ENCODE measurements around the gene PTX4.

- no peak for TF ChIP-seq REST (IDR thresholded peaks at IDR 0.05; ENCODE audit: low read depth)
- TF ChIP-seq EP300 (IDR thresholded peaks at IDR 0.05; ENCODE audit: borderline replicate concordance), result no peak
- no peak for TF ChIP-seq CREB1 (IDR thresholded peaks at IDR 0.05; ENCODE audit: low read depth)
- no peak for TF ChIP-seq MAX (IDR thresholded peaks at IDR 0.05)
- TF ChIP-seq EGR1 (IDR thresholded peaks at IDR 0.05), result no peak
- no peak for TF ChIP-seq CEBPB (IDR thresholded peaks at IDR 0.05)
- no peak for TF ChIP-seq TEAD4 (IDR thresholded peaks at IDR 0.05)
- no peak for TF ChIP-seq NFIC (IDR thresholded peaks at IDR 0.05)
- TF ChIP-seq TCF12 (IDR thresholded peaks at IDR 0.05; ENCODE audit: low read depth), result no peak
These were observed 34.2 kb downstream of the PTX4 start for GRCh38 chr16:1454561-1454960.
